Breast epithelium (tissue), 4 donors: ENCODE measurements around the gene SDK1. TPM values are rescaled to one million over a fixed set of nuclear protein-coding genes. Genes with fewer than 3 reads are reported as not detected.

Source experiments
- DNase-seq, 2 donors: peaks; one replicate each; pipeline ENCODE4 v3.0.0-alpha.2; 2019; ENCODE audit warnings: low spot score in 2 of 2
- H3K27ac ChIP-seq, 2 donors: fragments of 200-600 bp; sonication (generic) in 1 of 2; one replicate each; pipeline ENCODE4 v1.5.1; 2016 to 2019; ENCODE audit warnings: mild to moderate bottlenecking in 1 of 2
- H3K27me3 ChIP-seq, 2 donors: fragments of 200-600 bp; sonication (generic) in 1 of 2; one replicate each; pipeline versions ENCODE4 v1.5.1 to v1.6.0; 2017 to 2019; ENCODE audit warnings: control low read depth in 1 of 2, mild to moderate bottlenecking in 1 of 2
- H3K36me3 ChIP-seq: fragments of 200-600 bp; one replicate; pipeline ENCODE4 v1.5.1; 2019
- H3K4me1 ChIP-seq, 2 donors: fragments of 200-600 bp; sonication (generic); one replicate each; pipeline ENCODE4 v1.5.1; 2016 to 2019; ENCODE audit warnings: control low read depth in 1 of 2
- H3K4me3 ChIP-seq, 3 donors: fragments of 200-600 bp; sonication (generic); 1 replicate in 2 of 3; 2 replicates in 1 of 3; pipeline ENCODE4 v1.5.1; 2016 to 2019; ENCODE audit warnings: mild to moderate bottlenecking in 3 of 3, moderate library complexity in 2 of 3
- H3K9me3 ChIP-seq, 2 donors: fragments of 200-600 bp; sonication (generic) in 1 of 2; one replicate each; pipeline ENCODE4 v1.5.1; 2016 to 2019; ENCODE audit warnings: control low read depth in 1 of 2
- CTCF ChIP-seq, 3 donors: fragments of 450-650 bp; IDR thresholded peaks; one replicate each; pipeline ENCODE4 v1.5.1; 2016 to 2017; ENCODE audit warnings: antibody characterized with exemption in 3 of 3, mild to moderate bottlenecking in 3 of 3, moderate library complexity in 3 of 3
- POLR2A ChIP-seq: fragments of 450-650 bp; IDR thresholded peaks from one replicate; pipeline ENCODE4 v1.6.1; 2016; ENCODE audit warnings: antibody characterized with exemption, mild to moderate bottlenecking, moderate library complexity
- POLR2AphosphoS5 ChIP-seq, 3 donors: sonication (generic); formaldehyde crosslinking; IDR thresholded peaks; one replicate each; pipeline ENCODE4 v1.6.1; 2017; ENCODE audit warnings: antibody characterized with exemption in 3 of 3
- intact Hi-C: fragments of 100-400 bp; cut with DNase I; formaldehyde crosslinking; loops from one replicate; pipeline ENCODE4 v1.15.1; 2023; ENCODE audit warnings: low total_unique reads
- total RNA-seq, 3 donors: library from RNA; depleted of rRNA; stranded (reverse); fragments of >200 nt; gene quantifications; one replicate each; pipeline ENCODE4 v1.1.0, GENCODE V29; 2016

SDK1 gene
- total RNA-seq, 3 donors from 2014 or later, result 3.7 to 18.2 (median 6.6) TPM

DNA sequence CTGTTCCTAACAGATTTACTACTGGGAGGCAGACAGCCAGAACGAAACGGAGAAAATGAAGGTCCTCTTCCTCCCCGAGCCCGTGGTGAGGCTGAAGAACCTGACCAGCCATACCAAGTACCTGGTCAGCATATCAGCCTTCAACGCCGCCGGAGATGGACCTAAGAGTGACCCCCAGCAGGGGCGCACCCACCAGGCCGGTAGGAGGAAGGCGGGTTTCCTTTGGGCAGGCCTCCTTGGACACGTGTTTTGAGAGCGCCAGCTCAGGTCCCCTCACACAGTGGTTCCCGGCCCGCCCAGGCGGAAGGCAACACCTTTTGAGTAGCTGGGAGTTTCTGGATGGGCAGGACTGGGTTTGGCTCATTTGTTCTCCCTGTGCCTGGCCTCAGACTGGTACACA is 907.0 kb downstream of the SDK1 start:
- no peaks in the 10 kb centered on the region for H3K4me1 ChIP-seq
- H3K9me3 ChIP-seq, result no peaks in the 10 kb centered on the region
- H3K27me3 ChIP-seq, result no peaks in the 10 kb centered on the region
- TF ChIP-seq CTCF (IDR thresholded peaks at IDR 0.05), result no peak
- TF ChIP-seq POLR2AphosphoS5 (IDR thresholded peaks at IDR 0.05), result no peak
- TF ChIP-seq POLR2A, result no peak
- H3K4me3 ChIP-seq, result no peak overlapping the region
- H3K27ac ChIP-seq, result no peak overlapping the region
- H3K36me3 ChIP-seq, result no peaks in the 10 kb centered on the region
- intact Hi-C loops, result no loop called here
- no peak for DNase-seq

- Histone ChIP-seq H3K9me3 (no peaks in the 10 kb centered on the region), H3K27me3 (no peaks in the 10 kb centered on the region), H3K4me3 (no peak overlapping the region), H3K4me1 (no peaks in the 10 kb centered on the region), H3K27ac (no peak overlapping the region), H3K36me3 (no peaks in the 10 kb centered on the region)
- intact Hi-C loops, result no loop called here
- DNase-seq, result no peak
- TF ChIP-seq CTCF (IDR thresholded peaks at IDR 0.05) (no peak), POLR2AphosphoS5 (IDR thresholded peaks at IDR 0.05) (no peak), POLR2A (no peak)
Observed at GRCh38 chr7:4208586-4208985, 907.5 kb downstream of the SDK1 start.

GRCh38 chr7:4209126-4209525 is 908.1 kb downstream of the SDK1 start:
- no peak overlapping the region for H3K4me3 ChIP-seq
- no peaks in the 10 kb centered on the region for H3K27me3 ChIP-seq
- no peaks in the 10 kb centered on the region for H3K36me3 ChIP-seq
- TF ChIP-seq POLR2A, result no peak
- TF ChIP-seq CTCF (IDR thresholded peaks at IDR 0.05), result no peak
- TF ChIP-seq POLR2AphosphoS5 (IDR thresholded peaks at IDR 0.05), result no peak
- no peaks in the 10 kb centered on the region for H3K4me1 ChIP-seq
- H3K27ac ChIP-seq, result no peak overlapping the region
- DNase-seq, result no peak
- H3K9me3 ChIP-seq, result no peaks in the 10 kb centered on the region
- intact Hi-C loops, result no loop called here

- Histone ChIP-seq H3K36me3 (no peaks in the 10 kb centered on the region), H3K4me1 (no peaks in the 10 kb centered on the region), H3K27me3 (no peaks in the 10 kb centered on the region), H3K9me3 (no peaks in the 10 kb centered on the region), H3K4me3 (no peak overlapping the region), H3K27ac (no peak overlapping the region)
- DNase-seq, result no peak
- TF ChIP-seq POLR2AphosphoS5 (IDR thresholded peaks at IDR 0.05), result no peak
- TF ChIP-seq CTCF (IDR thresholded peaks at IDR 0.05), result no peak
- intact Hi-C loops, result no loop called here
Observed at GRCh38 chr7:4209966-4210365, 908.9 kb downstream of the SDK1 start.

GRCh38 chr7:4210821-4211220 is 909.8 kb downstream of the SDK1 start:
- no peak for DNase-seq
- no peak overlapping the region for H3K27ac ChIP-seq

More at GRCh38 chr7:4210821-4211220, 909.8 kb downstream of the SDK1 start:
- Histone ChIP-seq H3K27me3 (no peaks in the 10 kb centered on the region), H3K4me1 (no peaks in the 10 kb centered on the region), H3K9me3 (no peaks in the 10 kb centered on the region), H3K4me3 (no peak overlapping the region), H3K36me3 (no peaks in the 10 kb centered on the region)
- intact Hi-C loops, result no loop called here
- TF ChIP-seq POLR2A (no peak), POLR2AphosphoS5 (IDR thresholded peaks at IDR 0.05) (no peak), CTCF (IDR thresholded peaks at IDR 0.05) (no peak)
